EH (cell line): ENCODE measurements around the gene MRPL44.
"Not testable (repeated sequence)": the region's sequence is repeated elsewhere in the genome, so short reads cannot be mapped to it uniquely, and the experiment has no call there.

Experiments
- DNase-seq: peaks from one replicate; pipeline ENCODE4 v3.0.0-alpha.2; 2015; ENCODE audit warnings: low read depth

MRPL44 gene

GRCh38 chr2:223971731-223972130, 14.5 kb downstream of the MRPL44 start:
- no peak for DNase-seq

GRCh38 chr2:223972656-223973102, 15.4 kb downstream of the MRPL44 start:
- DNase-seq: no peak

GRCh38 chr2:223973606-223974005, 16.3 kb downstream of the MRPL44 start:
- DNase-seq: no peak

- peak; percentile 54 for DNase-seq
These were observed 19.5 kb downstream of the MRPL44 start for GRCh38 chr2:223976635-223977226.

- no peak for DNase-seq
These were observed 21.2 kb downstream of the MRPL44 start for GRCh38 chr2:223978451-223978850.

- no peak for DNase-seq
These were observed 22.6 kb downstream of the MRPL44 start for GRCh38 chr2:223979730-223980396.

GRCh38 chr2:223980397-223980735, 23.1 kb downstream of the MRPL44 start:
- no peak for DNase-seq

GRCh38 chr2:223980803-223981202, 23.5 kb downstream of the MRPL44 start:
- DNase-seq: no peak

- no peak for DNase-seq
These were observed 24.0 kb downstream of the MRPL44 start for GRCh38 chr2:223981241-223981640.

- no peak for DNase-seq
These were observed 32.1 kb downstream of the MRPL44 start for GRCh38 chr2:223989206-223989855.

GRCh38 chr2:223989856-223990232, 32.6 kb downstream of the MRPL44 start:
- DNase-seq: no peak

- DNase-seq: no peak
These were observed 34.3 kb downstream of the MRPL44 start for GRCh38 chr2:223991611-223992010.

- peak; percentile 77 for DNase-seq
These were observed 36.5 kb downstream of the MRPL44 start for GRCh38 chr2:223993634-223994232.

GRCh38 chr2:223994562-223995162, 37.4 kb downstream of the MRPL44 start:
- DNase-seq: no peak

- peak; percentile 72 for DNase-seq
These were observed 38.3 kb downstream of the MRPL44 start for GRCh38 chr2:223995569-223995968.

GRCh38 chr2:223996391-223996790, 39.1 kb downstream of the MRPL44 start:
- DNase-seq: no peak

- DNase-seq: peak; percentile 65
These were observed 40.7 kb downstream of the MRPL44 start for GRCh38 chr2:223997938-223998337.

- DNase-seq: no peak
These were observed 41.7 kb downstream of the MRPL44 start for GRCh38 chr2:223998948-223999347.

GRCh38 chr2:223999862-224000261, 42.6 kb downstream of the MRPL44 start:
- DNase-seq: no peak

- DNase-seq: not testable (repeated sequence)
These were observed 43.4 kb downstream of the MRPL44 start for GRCh38 chr2:224000662-224001061.

GRCh38 chr2:224004105-224004695, 46.9 kb downstream of the MRPL44 start:
- DNase-seq: no peak

- no peak for DNase-seq
These were observed 51.5 kb downstream of the MRPL44 start for GRCh38 chr2:224008702-224009261.
